ENCODE data around the gene ITIH5. TPM values are rescaled to one million over a fixed set of nuclear protein-coding genes. Genes with fewer than 3 reads are reported as not detected.

ITIH5 gene
- total RNA-seq, 1 donor from 2014 or later: 4.0 TPM

GRCh38 chr10:7649673-7650300 is 17.0 kb downstream of the ITIH5 start:
- no peaks in the 10 kb centered on the region for H3K9me3 ChIP-seq (ENCODE audit: insufficient read depth, low read depth, low read length)
- DNase-seq (ENCODE audit: low read depth): no peak
- no peaks in the 10 kb centered on the region for H3K4me1 ChIP-seq (ENCODE audit: insufficient read depth, low read length)
- H3K4me3 Mint-ChIP-seq (ENCODE audit: unreplicated experiment): no peak overlapping the region
- H3K9me3 Mint-ChIP-seq (ENCODE audit: unreplicated experiment): no peaks in the 10 kb centered on the region
- H3K27me3 Mint-ChIP-seq (ENCODE audit: low read depth, unreplicated experiment): peaks cover 5% of the 10 kb centered on the region
- H3K27ac Mint-ChIP-seq (ENCODE audit: unreplicated experiment): no peak overlapping the region
- TF ChIP-seq EZH2 (IDR thresholded peaks at IDR 0.05; ENCODE audit: insufficient read depth, low read length) (no peak), CTCF (IDR thresholded peaks at IDR 0.05; ENCODE audit: insufficient read depth, low read depth, low read length) (no peak)
- H3K79me2 ChIP-seq (ENCODE audit: insufficient read depth, low read length): no peaks in the 10 kb centered on the region
- H3K4me3 ChIP-seq (ENCODE audit: insufficient read depth, low read depth, low read length): no peak overlapping the region
- H4K20me1 ChIP-seq (ENCODE audit: insufficient read depth, low read length): no peaks in the 10 kb centered on the region
- no peaks in the 10 kb centered on the region for H3K4me1 Mint-ChIP-seq (ENCODE audit: low read depth, unreplicated experiment)
- no peak for FAIRE-seq
- no peaks in the 10 kb centered on the region for H3K36me3 Mint-ChIP-seq (ENCODE audit: low read depth, unreplicated experiment)
- H3K27ac ChIP-seq (ENCODE audit: low read depth, low read length): no peak overlapping the region
- H2AFZ ChIP-seq (ENCODE audit: low read depth, low read length): no peak overlapping the region
- no peaks in the 10 kb centered on the region for H3K36me3 ChIP-seq (ENCODE audit: insufficient read depth, low read length)
- no peak overlapping the region for H3K9ac ChIP-seq (ENCODE audit: low read length)
- H3K27me3 ChIP-seq (ENCODE audit: insufficient read depth, low read length): no peaks in the 10 kb centered on the region
- no peak overlapping the region for H3K4me2 ChIP-seq (ENCODE audit: low read length)

DNA sequence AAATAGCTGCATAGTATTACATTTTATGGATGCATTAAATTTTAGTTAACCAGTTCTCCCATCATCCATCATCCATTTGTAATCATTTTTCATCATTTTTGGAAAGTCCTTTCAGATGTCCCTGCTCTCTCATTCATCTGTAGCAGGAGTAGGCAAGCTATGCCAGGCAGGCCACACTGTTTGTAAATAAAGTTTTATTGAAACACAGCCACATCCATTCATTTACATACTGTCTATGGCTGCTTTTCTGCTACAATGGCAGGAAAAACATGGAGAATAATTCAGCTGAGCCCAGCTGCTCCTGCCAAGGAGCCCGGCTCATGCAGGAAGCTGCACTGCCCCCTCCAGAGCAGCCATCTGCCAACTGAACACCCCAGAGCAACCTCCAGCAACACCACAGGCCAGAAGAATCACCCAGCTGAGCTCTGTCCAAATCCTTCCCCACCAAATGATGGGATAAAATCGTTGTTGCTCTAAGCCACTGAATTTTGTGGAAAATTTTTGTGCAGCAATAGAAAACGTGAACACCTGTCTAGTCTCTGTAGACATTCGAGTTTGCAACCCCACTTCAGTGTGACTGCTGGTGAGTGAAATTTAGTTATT is 19.6 kb downstream of the ITIH5 start:
- Histone ChIP-seq H3K9ac (ENCODE audit: low read length) (no peak overlapping the region), H3K36me3 (ENCODE audit: insufficient read depth, low read length) (no peaks in the 10 kb centered on the region), H2AFZ (ENCODE audit: low read depth, low read length) (no peak overlapping the region), H3K27ac (ENCODE audit: low read depth, low read length) (no peak overlapping the region), H3K4me1 (ENCODE audit: insufficient read depth, low read length) (no peaks in the 10 kb centered on the region), H3K79me2 (ENCODE audit: insufficient read depth, low read length) (no peaks in the 10 kb centered on the region), H3K27me3 (ENCODE audit: insufficient read depth, low read length) (no peaks in the 10 kb centered on the region), H3K9me3 (ENCODE audit: insufficient read depth, low read depth, low read length) (peaks cover 3% of the 10 kb centered on the region), H3K4me2 (ENCODE audit: low read length) (no peak overlapping the region), H4K20me1 (ENCODE audit: insufficient read depth, low read length) (no peaks in the 10 kb centered on the region), H3K4me3 (ENCODE audit: insufficient read depth, low read depth, low read length) (no peak overlapping the region)
- no peaks in the 10 kb centered on the region for H3K4me1 Mint-ChIP-seq (ENCODE audit: low read depth, unreplicated experiment)
- peaks cover 1% of the 10 kb centered on the region for H3K9me3 Mint-ChIP-seq (ENCODE audit: unreplicated experiment)
- no peak overlapping the region for H3K27ac Mint-ChIP-seq (ENCODE audit: unreplicated experiment)
- no peak overlapping the region for H3K4me3 Mint-ChIP-seq (ENCODE audit: unreplicated experiment)
- no peak for DNase-seq (ENCODE audit: low read depth)
- peaks cover 7% of the 10 kb centered on the region for H3K27me3 Mint-ChIP-seq (ENCODE audit: low read depth, unreplicated experiment)
- no peaks in the 10 kb centered on the region for H3K36me3 Mint-ChIP-seq (ENCODE audit: low read depth, unreplicated experiment)
- TF ChIP-seq CTCF (IDR thresholded peaks at IDR 0.05; ENCODE audit: insufficient read depth, low read depth, low read length) (no peak), EZH2 (IDR thresholded peaks at IDR 0.05; ENCODE audit: insufficient read depth, low read length) (no peak)
- no peak for FAIRE-seq

DNA sequence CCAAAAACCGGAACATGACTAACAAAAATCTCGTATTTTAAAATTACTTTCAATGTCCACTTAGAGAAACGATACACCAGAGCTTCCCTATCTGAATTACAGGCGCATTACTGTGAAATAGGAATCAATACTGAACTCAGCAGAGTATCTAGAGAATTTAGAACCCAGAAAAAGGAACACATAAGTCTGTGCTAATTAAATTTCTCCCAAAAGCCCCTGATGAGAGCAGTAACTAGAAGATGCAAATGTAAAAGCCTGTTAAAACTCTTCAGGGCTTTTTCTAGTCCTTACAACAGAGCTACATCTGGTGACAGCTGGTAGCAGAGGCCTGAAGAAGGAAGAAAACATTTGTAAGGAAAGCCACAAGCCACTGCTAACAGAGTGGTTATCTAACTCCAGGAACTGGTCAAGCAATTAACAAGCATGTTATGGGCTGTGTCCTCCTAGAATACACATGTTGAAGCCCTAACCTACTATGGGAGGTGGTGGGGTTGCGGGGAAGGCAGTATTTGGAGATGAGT is 24.2 kb downstream of the ITIH5 start:
- no peak overlapping the region for H3K4me3 Mint-ChIP-seq (ENCODE audit: unreplicated experiment)
- Histone ChIP-seq H3K79me2 (ENCODE audit: insufficient read depth, low read length) (no peaks in the 10 kb centered on the region), H3K9me3 (ENCODE audit: insufficient read depth, low read depth, low read length) (peaks cover 3% of the 10 kb centered on the region), H3K27me3 (ENCODE audit: insufficient read depth, low read length) (no peaks in the 10 kb centered on the region), H3K4me2 (ENCODE audit: low read length) (no peak overlapping the region), H3K36me3 (ENCODE audit: insufficient read depth, low read length) (no peaks in the 10 kb centered on the region), H3K27ac (ENCODE audit: low read depth, low read length) (no peak overlapping the region), H2AFZ (ENCODE audit: low read depth, low read length) (no peak overlapping the region), H3K9ac (ENCODE audit: low read length) (no peak overlapping the region), H3K4me1 (ENCODE audit: insufficient read depth, low read length) (no peaks in the 10 kb centered on the region), H3K4me3 (ENCODE audit: insufficient read depth, low read depth, low read length) (no peak overlapping the region), H4K20me1 (ENCODE audit: insufficient read depth, low read length) (no peaks in the 10 kb centered on the region)
- DNase-seq (ENCODE audit: low read depth) (no peak), FAIRE-seq (no peak)
- TF ChIP-seq EZH2 (IDR thresholded peaks at IDR 0.05; ENCODE audit: insufficient read depth, low read length) (no peak), CTCF (IDR thresholded peaks at IDR 0.05; ENCODE audit: insufficient read depth, low read depth, low read length) (no peak)
- H3K9me3 Mint-ChIP-seq (ENCODE audit: unreplicated experiment): peaks cover 1% of the 10 kb centered on the region
- H3K36me3 Mint-ChIP-seq (ENCODE audit: low read depth, unreplicated experiment): no peaks in the 10 kb centered on the region
- H3K27ac Mint-ChIP-seq (ENCODE audit: unreplicated experiment): no peak overlapping the region
- H3K27me3 Mint-ChIP-seq (ENCODE audit: low read depth, unreplicated experiment): peaks cover 4% of the 10 kb centered on the region
- no peaks in the 10 kb centered on the region for H3K4me1 Mint-ChIP-seq (ENCODE audit: low read depth, unreplicated experiment)
